Activated B cell treated with CpG ODN at 0.5 μM for 24 hours (primary cell): ENCODE data around the gene RMDN3. TPM values are rescaled to one million over a fixed set of nuclear protein-coding genes. Genes with fewer than 3 reads are reported as not detected.
A peak's percentile ranks its signal among the peaks of the same experiment; 100 is the strongest.

ENCODE experiments used
- ATAC-seq: fragments of 200-7000 bp; cut with Tn5 transposase; one replicate; pipeline ENCODE4 v1.10.0; 2021; ENCODE audit warnings: low read depth, mild to moderate bottlenecking, moderate library complexity
- CTCF ChIA-PET: fragments of 350-600 bp; sonication (Branson Sonifier 250); formaldehyde crosslinking; loops from one replicate; lab custom pipeline; 2021; ENCODE audit warnings: antibody characterized with exemption; lab: Charles Lee
- POLR2A ChIA-PET: fragments of 350-600 bp; sonication (Branson Sonifier 250); formaldehyde crosslinking; loops from one replicate; lab custom pipeline; 2021; ENCODE audit warnings: antibody characterized with exemption; lab: Charles Lee
- DNase-seq: peaks from one replicate; pipeline ENCODE4 v3.0.0; 2022
- H3K27ac Mint-ChIP-seq: one replicate; pipeline ENCODE4 v1.8.0; 2020; ENCODE audit warnings: mixed read lengths
- H3K27me3 Mint-ChIP-seq: one replicate; pipeline ENCODE4 v1.8.0; 2021; ENCODE audit warnings: mixed read lengths
- H3K36me3 Mint-ChIP-seq: one replicate; pipeline ENCODE4 v1.8.0; 2021; ENCODE audit warnings: low read depth, mixed read lengths
- H3K4me1 Mint-ChIP-seq: one replicate; pipeline ENCODE4 v1.8.0; 2021; ENCODE audit warnings: mixed read lengths
- H3K4me3 Mint-ChIP-seq: one replicate; pipeline ENCODE4 v1.8.0; 2020; ENCODE audit warnings: mild to moderate bottlenecking, mixed read lengths
- H3K9me3 Mint-ChIP-seq: one replicate; pipeline ENCODE4 v1.8.0; 2020; ENCODE audit warnings: mixed read lengths
- intact Hi-C: fragments of 100-400 bp; cut with micrococcal nuclease; formaldehyde crosslinking; loops from one replicate; pipeline ENCODE4 v1.15.1; 2024
- total RNA-seq: library from RNA; stranded (reverse); gene quantifications from 2 replicates; pipeline ENCODE4 v1.2.3, GENCODE V29; 2022
- TF ChIP-seq, protein P1 (sequence below): fragments of 200-600 bp; IDR thresholded peaks from one replicate; pipeline ENCODE4 v1.8.0; 2022; ENCODE audit warnings: antibody characterized with exemption, mild to moderate bottlenecking

Gene RMDN3
- total RNA-seq, 1 donor from 2014 or later, result 25.6 TPM

DNA sequence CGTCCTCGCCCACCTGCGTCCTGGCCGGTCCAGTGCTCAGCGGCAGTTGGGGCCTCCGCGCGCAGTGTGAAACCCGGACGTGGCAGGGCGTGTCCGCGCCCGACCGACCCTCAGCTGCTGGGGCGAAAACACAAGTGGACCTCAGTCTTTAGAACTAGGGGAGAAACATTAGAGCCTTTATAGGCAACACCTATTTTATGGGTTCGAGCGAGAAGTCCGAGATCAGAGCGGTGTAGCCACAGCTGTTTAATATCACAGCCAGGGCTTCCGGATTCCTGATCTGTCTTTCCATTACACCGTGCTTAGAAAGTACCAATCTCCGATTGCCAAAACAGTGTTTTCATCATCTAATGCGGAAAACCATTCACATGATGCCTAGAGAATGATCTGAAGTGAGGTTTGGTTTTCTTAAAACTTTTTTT lies 59.6 kb downstream of the RMDN3 start:
- peak overlapping the region; percentile 56 for H3K27ac Mint-ChIP-seq
- POLR2A ChIA-PET, result interaction anchor here (0.6 to 3.7 kb wide), 25 partner anchors 11 to 1578 kb away, joined by 3 to 49 read pairs (median 7); partner anchors contain the start of genes BAHD1, C15orf62, CCDC32 and CHP1

GRCh38 chr15:40694688-40695468 lies 60.2 kb downstream of the RMDN3 start, which contains the start of gene RAD51:
Gene RAD51 (plus strand): TSS chr15:40695174. CDS start chr15:40698759, 3,585 bp downstream.
- ATAC-seq, result peak; percentile 90
- peak; percentile 88 for DNase-seq
- ChIA-PET POLR2A (interaction anchor here (0.5 to 3.7 kb wide), 32 partner anchors 12 to 1578 kb away, joined by 3 to 49 read pairs (median 6); partner anchors contain the start of genes BAHD1, C15orf62, CCDC32 and CHP1), CTCF (interaction anchor here (0.6 to 2.9 kb wide), 5 partner anchors 17 to 203 kb away, joined by 3 to 16 read pairs (median 5); no protein-coding TSS in a partner anchor)
- H3K4me3 Mint-ChIP-seq, result peak within 1 kb of the TSS; percentile 99
- no peaks in the 10 kb centered on the region for H3K27me3 Mint-ChIP-seq
- peaks cover 16% of the 10 kb centered on the region for H3K36me3 Mint-ChIP-seq
- no peaks in the 10 kb centered on the region for H3K9me3 Mint-ChIP-seq
- H3K4me1 Mint-ChIP-seq, result peaks cover 25% of the 10 kb centered on the region
- peak within 1 kb of the TSS; percentile 98 for H3K27ac Mint-ChIP-seq
- intact Hi-C loops, result loop anchor here (1.0 to 2.0 kb wide), 10 partner anchors 16 to 422 kb away; partner anchors contain the start of genes C15orf62, CHAC1, DNAJC17 and INO80
- TF ChIP-seq, protein P1, sequence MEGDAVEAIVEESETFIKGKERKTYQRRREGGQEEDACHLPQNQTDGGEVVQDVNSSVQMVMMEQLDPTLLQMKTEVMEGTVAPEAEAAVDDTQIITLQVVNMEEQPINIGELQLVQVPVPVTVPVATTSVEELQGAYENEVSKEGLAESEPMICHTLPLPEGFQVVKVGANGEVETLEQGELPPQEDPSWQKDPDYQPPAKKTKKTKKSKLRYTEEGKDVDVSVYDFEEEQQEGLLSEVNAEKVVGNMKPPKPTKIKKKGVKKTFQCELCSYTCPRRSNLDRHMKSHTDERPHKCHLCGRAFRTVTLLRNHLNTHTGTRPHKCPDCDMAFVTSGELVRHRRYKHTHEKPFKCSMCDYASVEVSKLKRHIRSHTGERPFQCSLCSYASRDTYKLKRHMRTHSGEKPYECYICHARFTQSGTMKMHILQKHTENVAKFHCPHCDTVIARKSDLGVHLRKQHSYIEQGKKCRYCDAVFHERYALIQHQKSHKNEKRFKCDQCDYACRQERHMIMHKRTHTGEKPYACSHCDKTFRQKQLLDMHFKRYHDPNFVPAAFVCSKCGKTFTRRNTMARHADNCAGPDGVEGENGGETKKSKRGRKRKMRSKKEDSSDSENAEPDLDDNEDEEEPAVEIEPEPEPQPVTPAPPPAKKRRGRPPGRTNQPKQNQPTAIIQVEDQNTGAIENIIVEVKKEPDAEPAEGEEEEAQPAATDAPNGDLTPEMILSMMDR, result no peak

More for the DNA sequence above, 59.6 kb downstream of the RMDN3 start:
- DNase-seq (no peak), ATAC-seq (peak; percentile 13)
- H3K9me3 Mint-ChIP-seq, result no peaks in the 10 kb centered on the region
- peak overlapping the region; percentile 99 for H3K4me3 Mint-ChIP-seq
- H3K27me3 Mint-ChIP-seq, result no peaks in the 10 kb centered on the region
- peaks cover 25% of the 10 kb centered on the region for H3K4me1 Mint-ChIP-seq
- CTCF ChIA-PET, result interaction anchor here (1.6 to 2.9 kb wide), 3 partner anchors 87 to 176 kb away, joined by 5 to 16 read pairs (median 6); no protein-coding TSS in a partner anchor
- TF ChIP-seq, protein P1, result no peak
- peaks cover 16% of the 10 kb centered on the region for H3K36me3 Mint-ChIP-seq
- intact Hi-C loops, result loop anchor here (1.0 to 2.0 kb wide), 4 partner anchors 87 to 421 kb away; partner anchors contain the start of genes CHAC1, INO80 and VPS18

DNA sequence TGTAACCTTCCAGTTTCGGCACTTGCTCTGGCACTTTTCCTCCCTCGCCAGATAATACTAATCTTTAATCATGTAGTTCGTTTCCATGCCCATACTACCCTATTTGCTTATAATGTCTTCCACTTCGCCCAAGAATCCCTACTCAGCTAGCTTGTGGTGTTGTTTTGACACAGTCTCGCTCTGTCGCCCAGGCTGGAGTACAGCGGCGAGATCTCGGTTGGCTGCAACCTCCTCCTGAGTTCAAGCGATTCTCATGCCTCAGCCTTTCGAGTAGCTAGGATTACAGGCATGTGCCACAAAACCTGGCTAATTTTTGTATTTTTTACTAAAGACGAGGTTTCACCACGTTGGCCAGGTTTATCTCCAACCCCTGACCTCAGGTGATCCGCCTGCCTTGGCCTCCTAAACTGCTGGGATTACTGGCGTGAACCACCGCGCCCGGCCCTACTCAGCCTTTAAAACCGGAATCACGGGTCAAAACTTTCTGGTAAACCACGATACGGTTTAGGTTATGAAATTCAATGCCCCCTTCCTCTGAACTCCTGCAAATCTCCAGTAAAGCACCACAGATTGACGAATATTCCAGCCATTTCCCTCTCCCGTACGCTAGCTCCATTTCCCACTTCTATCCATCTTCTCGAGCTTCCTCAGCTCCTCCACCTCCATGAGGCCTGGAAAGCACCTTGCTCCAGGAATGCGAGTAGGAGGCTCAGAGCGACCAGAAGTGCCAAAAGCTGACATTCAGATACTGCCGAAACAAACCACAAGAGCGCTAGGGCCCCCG lies 61.0 kb downstream of the RMDN3 start:
- ChIA-PET POLR2A (interaction anchor here (0.5 to 3.7 kb wide), 34 partner anchors 13 to 1579 kb away, joined by 3 to 49 read pairs (median 6); partner anchors contain the start of genes BAHD1, C15orf62, CCDC32 and CHP1), CTCF (interaction anchor here (0.6 to 2.9 kb wide), 6 partner anchors 16 to 204 kb away, joined by 3 to 16 read pairs (median 4); no protein-coding TSS in a partner anchor)
- DNase-seq, result no peak
- Mint-ChIP-seq H3K27ac (peak overlapping the region; percentile 98), H3K9me3 (no peaks in the 10 kb centered on the region), H3K27me3 (no peaks in the 10 kb centered on the region), H3K4me1 (peaks cover 25% of the 10 kb centered on the region), H3K4me3 (peak overlapping the region; percentile 99), H3K36me3 (peaks cover 22% of the 10 kb centered on the region)
- intact Hi-C loops, result loop anchor here (1.0 to 2.0 kb wide), 9 partner anchors 15 to 423 kb away; partner anchors contain the start of genes C15orf62, DNAJC17, INO80 and KNL1
- TF ChIP-seq, protein P1, result no peak
- no peak for ATAC-seq

GRCh38 chr15:40691737-40692136 lies 63.3 kb downstream of the RMDN3 start:
- Mint-ChIP-seq H3K27me3 (no peaks in the 10 kb centered on the region), H3K9me3 (no peaks in the 10 kb centered on the region), H3K27ac (no peak overlapping the region), H3K36me3 (peaks cover 22% of the 10 kb centered on the region), H3K4me3 (no peak overlapping the region), H3K4me1 (peaks cover 25% of the 10 kb centered on the region)
- no peak for DNase-seq
- ATAC-seq, result no peak
- intact Hi-C loops, result no loop called here
- TF ChIP-seq, protein P1, result no peak
- ChIA-PET POLR2A (interaction anchor here (0.6 to 0.7 kb wide), 3 partner anchors 12 to 305 kb away, joined by 4 read pairs; partner anchors contain the start of gene CHAC1), CTCF (no interaction called here)
